ENCODE results near the gene SLC13A3. TPM values are rescaled to one million over a fixed set of nuclear protein-coding genes. Genes with fewer than 3 reads are reported as not detected.

The SLC13A3 gene
- total and polyA plus RNA-seq, 4 donors: 1.1 to 2.4 (median 2.0) TPM

DNA sequence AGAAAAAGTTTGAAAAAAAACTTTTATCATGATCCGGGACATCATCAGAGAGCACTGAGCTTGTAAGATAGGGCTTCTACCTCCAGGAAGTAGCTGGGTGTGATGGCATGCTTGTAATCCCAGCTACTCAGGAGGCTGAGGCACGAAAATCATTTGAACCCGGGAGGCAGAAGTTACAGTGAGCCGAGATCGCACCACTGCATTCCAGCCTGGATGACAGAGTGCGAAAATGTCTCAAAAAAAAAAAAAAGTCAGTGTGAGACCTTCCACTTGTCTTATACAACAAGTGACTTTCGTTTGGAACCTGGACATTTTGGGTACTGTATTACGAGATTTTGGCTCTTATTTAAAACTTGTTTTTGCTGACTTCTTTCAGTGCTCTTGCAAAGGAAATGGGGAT, 5.9 kb upstream of the SLC13A3 start:
- no peak overlapping the region for H3K4me3 ChIP-seq
- H3K4me1 ChIP-seq (ENCODE audit: control insufficient read depth in 5 of 5, insufficient read depth in 5 of 5, low read length in 5 of 5): no peaks in the 10 kb centered on the region
- ATAC-seq (ENCODE audit: insufficient read depth, low FRiP score) (no peak), DNase-seq (no peak)
- H3K9ac ChIP-seq (ENCODE audit: insufficient read depth in 1 of 2, low read length in 2 of 2): no peak overlapping the region
- H3K27ac ChIP-seq (ENCODE audit: low read depth in 1 of 2, low read length in 1 of 2): no peak overlapping the region
- H3K36me3 ChIP-seq (ENCODE audit: control insufficient read depth in 4 of 4, insufficient read depth in 4 of 4, low read length in 4 of 4): peaks cover 0 to 2% (median 0%) of the 10 kb centered on the region in 4 donors
- H3K27me3 ChIP-seq (ENCODE audit: control insufficient read depth in 3 of 3, insufficient read depth in 3 of 3, low read length in 2 of 3): peaks cover 0 to under 1% (median 0%) of the 10 kb centered on the region in 3 donors
- TF ChIP-seq, protein P1, sequence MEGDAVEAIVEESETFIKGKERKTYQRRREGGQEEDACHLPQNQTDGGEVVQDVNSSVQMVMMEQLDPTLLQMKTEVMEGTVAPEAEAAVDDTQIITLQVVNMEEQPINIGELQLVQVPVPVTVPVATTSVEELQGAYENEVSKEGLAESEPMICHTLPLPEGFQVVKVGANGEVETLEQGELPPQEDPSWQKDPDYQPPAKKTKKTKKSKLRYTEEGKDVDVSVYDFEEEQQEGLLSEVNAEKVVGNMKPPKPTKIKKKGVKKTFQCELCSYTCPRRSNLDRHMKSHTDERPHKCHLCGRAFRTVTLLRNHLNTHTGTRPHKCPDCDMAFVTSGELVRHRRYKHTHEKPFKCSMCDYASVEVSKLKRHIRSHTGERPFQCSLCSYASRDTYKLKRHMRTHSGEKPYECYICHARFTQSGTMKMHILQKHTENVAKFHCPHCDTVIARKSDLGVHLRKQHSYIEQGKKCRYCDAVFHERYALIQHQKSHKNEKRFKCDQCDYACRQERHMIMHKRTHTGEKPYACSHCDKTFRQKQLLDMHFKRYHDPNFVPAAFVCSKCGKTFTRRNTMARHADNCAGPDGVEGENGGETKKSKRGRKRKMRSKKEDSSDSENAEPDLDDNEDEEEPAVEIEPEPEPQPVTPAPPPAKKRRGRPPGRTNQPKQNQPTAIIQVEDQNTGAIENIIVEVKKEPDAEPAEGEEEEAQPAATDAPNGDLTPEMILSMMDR (IDR thresholded peaks at IDR 0.05; ENCODE audit: control extremely low read depth, extremely low read depth): no peak
- peaks cover 0 to 6% (median under 1%) of the 10 kb centered on the region in 4 donors for H3K9me3 ChIP-seq (ENCODE audit: control insufficient read depth in 4 of 4, insufficient read depth in 3 of 4, low read length in 3 of 4)
- WGBS, 2 donors: 92 to 93% methylated on average over 8 of the region's 8 CpGs

DNA sequence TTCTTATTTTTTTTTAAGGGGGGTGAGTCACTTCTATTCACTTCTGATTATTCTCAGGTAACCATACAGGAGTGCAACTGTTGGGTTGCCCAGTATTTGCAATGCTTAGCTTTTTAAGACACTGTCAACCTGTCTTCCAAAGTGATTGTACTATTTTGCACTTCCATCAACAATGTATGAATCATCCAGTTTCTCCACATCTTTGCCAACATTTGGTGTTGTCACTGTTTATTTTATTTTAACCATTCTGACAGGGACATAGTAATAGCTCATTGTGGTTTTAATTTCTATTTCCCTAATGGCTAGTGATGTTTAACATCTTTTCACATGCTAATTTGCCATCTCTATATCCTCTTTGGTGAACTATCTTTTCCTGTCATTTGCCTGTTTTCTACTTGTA, 1.4 kb upstream of the SLC13A3 start:
- H3K27me3 ChIP-seq (ENCODE audit: control insufficient read depth in 3 of 3, insufficient read depth in 3 of 3, low read length in 2 of 3): peaks cover 0 to 14% (median 4%) of the 10 kb centered on the region in 3 donors
- H3K4me1 ChIP-seq (ENCODE audit: control insufficient read depth in 5 of 5, insufficient read depth in 5 of 5, low read length in 5 of 5): peaks cover 0 to 2% (median 0%) of the 10 kb centered on the region in 5 donors
- no peaks in the 10 kb centered on the region for H3K36me3 ChIP-seq (ENCODE audit: control insufficient read depth in 4 of 4, insufficient read depth in 4 of 4, low read length in 4 of 4)
- H3K27ac ChIP-seq (ENCODE audit: low read depth in 1 of 2, low read length in 1 of 2): no peak overlapping the region
- H3K4me3 ChIP-seq: no peak overlapping the region
- ATAC-seq (ENCODE audit: insufficient read depth, low FRiP score): no peak
- no peak overlapping the region for H3K9ac ChIP-seq (ENCODE audit: insufficient read depth in 1 of 2, low read length in 2 of 2)
- TF ChIP-seq, protein P1 (IDR thresholded peaks at IDR 0.05; ENCODE audit: control extremely low read depth, extremely low read depth): no peak
- peaks cover 0 to 1% (median 0%) of the 10 kb centered on the region in 4 donors for H3K9me3 ChIP-seq (ENCODE audit: control insufficient read depth in 4 of 4, insufficient read depth in 3 of 4, low read length in 3 of 4)
- DNase-seq: no peak

GRCh38 chr20:46650575-46651090, 626 bp downstream of the SLC13A3 start:
- Histone ChIP-seq H3K9ac (ENCODE audit: insufficient read depth in 1 of 2, low read length in 2 of 2) (no peak overlapping the region), H3K9me3 (ENCODE audit: control insufficient read depth in 4 of 4, insufficient read depth in 3 of 4, low read length in 3 of 4) (no peaks in the 10 kb centered on the region), H3K36me3 (ENCODE audit: control insufficient read depth in 4 of 4, insufficient read depth in 4 of 4, low read length in 4 of 4) (no peaks in the 10 kb centered on the region), H3K4me3 (no peak overlapping the region), H3K4me1 (ENCODE audit: control insufficient read depth in 5 of 5, insufficient read depth in 5 of 5, low read length in 5 of 5) (peaks cover 0 to 2% (median 0%) of the 10 kb centered on the region in 5 donors), H3K27me3 (ENCODE audit: control insufficient read depth in 3 of 3, insufficient read depth in 3 of 3, low read length in 2 of 3) (peaks cover 0 to 14% (median 4%) of the 10 kb centered on the region in 3 donors), H3K27ac (ENCODE audit: low read depth in 1 of 2, low read length in 1 of 2) (no peak overlapping the region)
- DNase-seq (no peak), ATAC-seq (ENCODE audit: insufficient read depth, low FRiP score) (no peak)
- WGBS, 2 donors: 82 to 86% methylated on average over 10 of the region's 10 CpGs
- TF ChIP-seq, protein P1 (IDR thresholded peaks at IDR 0.05; ENCODE audit: control extremely low read depth, extremely low read depth): no peak
